Non-pigmented ciliary epithelial cell (primary cell): ENCODE data around the gene HPCA.

ENCODE experiments used
- DNase-seq: peaks from one replicate; pipeline ENCODE4 v3.0.0-alpha.2; 2010; ENCODE audit warnings: low read depth

Gene HPCA

GRCh38 chr1:32871364-32872191 lies 14.7 kb upstream of the HPCA start:
- DNase-seq: no peak

GRCh38 chr1:32872192-32872460 lies 14.2 kb upstream of the HPCA start:
- DNase-seq: no peak

GRCh38 chr1:32873484-32873883 lies 12.8 kb upstream of the HPCA start:
- no peak for DNase-seq

- DNase-seq: no peak
Observed at GRCh38 chr1:32874860-32875752, 11.2 kb upstream of the HPCA start.

GRCh38 chr1:32876341-32877210 lies 9.7 kb upstream of the HPCA start:
- DNase-seq: no peak

GRCh38 chr1:32877211-32878110 lies 8.8 kb upstream of the HPCA start:
- no peak for DNase-seq

- no peak for DNase-seq
Observed at GRCh38 chr1:32878183-32878582, 8.1 kb upstream of the HPCA start.

- DNase-seq: no peak
Observed at GRCh38 chr1:32878637-32879041, 7.7 kb upstream of the HPCA start.

GRCh38 chr1:32881291-32881690 lies 5.0 kb upstream of the HPCA start:
- DNase-seq: no peak

- no peak for DNase-seq
Observed at GRCh38 chr1:32881871-32882850, 4.1 kb upstream of the HPCA start.

- no peak for DNase-seq
Observed at GRCh38 chr1:32883338-32884031, 2.8 kb upstream of the HPCA start.

- no peak for DNase-seq
Observed at GRCh38 chr1:32884032-32884372, 2.3 kb upstream of the HPCA start.

- no peak for DNase-seq
Observed at GRCh38 chr1:32884726-32885125, 1.6 kb upstream of the HPCA start.

- no peak for DNase-seq
Observed at GRCh38 chr1:32885676-32886003, 651 bp upstream of the HPCA start.

GRCh38 chr1:32886828-32887414 lies 630 bp downstream of the HPCA start:
- no peak for DNase-seq

- no peak for DNase-seq
Observed at GRCh38 chr1:32887623-32888022, 1.3 kb downstream of the HPCA start.

- DNase-seq: no peak
Observed at GRCh38 chr1:32888134-32888533, 1.8 kb downstream of the HPCA start.

GRCh38 chr1:32888677-32889420 lies 2.6 kb downstream of the HPCA start:
- no peak for DNase-seq
